ENCODE results near the gene DKKL1.
"Not testable (repeated sequence)": the region's sequence is repeated elsewhere in the genome, so short reads cannot be mapped to it uniquely, and the experiment has no call there.

DNA sequence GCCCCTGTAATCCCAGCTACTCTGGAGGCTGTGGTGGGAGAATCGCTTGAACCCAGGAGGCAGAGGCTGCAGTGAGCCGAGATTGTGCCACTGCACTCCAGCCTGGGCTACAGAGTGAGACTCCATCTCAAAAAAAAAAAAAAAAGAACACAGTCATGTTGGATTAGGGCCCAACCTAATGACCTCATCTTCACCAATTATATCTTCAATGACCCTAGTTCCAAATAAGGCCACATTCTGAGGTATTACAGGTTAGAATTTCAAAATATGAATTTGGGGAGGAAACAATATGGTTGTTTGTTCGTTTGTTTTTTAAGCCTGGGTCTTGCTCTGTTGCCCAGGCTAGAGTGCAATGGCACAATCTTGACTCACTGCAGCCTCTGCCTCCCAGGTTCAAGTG lies 9.5 kb downstream of the DKKL1 start:
- TF ChIP-seq, protein P1, sequence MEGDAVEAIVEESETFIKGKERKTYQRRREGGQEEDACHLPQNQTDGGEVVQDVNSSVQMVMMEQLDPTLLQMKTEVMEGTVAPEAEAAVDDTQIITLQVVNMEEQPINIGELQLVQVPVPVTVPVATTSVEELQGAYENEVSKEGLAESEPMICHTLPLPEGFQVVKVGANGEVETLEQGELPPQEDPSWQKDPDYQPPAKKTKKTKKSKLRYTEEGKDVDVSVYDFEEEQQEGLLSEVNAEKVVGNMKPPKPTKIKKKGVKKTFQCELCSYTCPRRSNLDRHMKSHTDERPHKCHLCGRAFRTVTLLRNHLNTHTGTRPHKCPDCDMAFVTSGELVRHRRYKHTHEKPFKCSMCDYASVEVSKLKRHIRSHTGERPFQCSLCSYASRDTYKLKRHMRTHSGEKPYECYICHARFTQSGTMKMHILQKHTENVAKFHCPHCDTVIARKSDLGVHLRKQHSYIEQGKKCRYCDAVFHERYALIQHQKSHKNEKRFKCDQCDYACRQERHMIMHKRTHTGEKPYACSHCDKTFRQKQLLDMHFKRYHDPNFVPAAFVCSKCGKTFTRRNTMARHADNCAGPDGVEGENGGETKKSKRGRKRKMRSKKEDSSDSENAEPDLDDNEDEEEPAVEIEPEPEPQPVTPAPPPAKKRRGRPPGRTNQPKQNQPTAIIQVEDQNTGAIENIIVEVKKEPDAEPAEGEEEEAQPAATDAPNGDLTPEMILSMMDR (IDR thresholded peaks at IDR 0.05): not testable (repeated sequence)
- not testable (repeated sequence) for TF ChIP-seq ELF4 (CRISPR knock-in tag; IDR thresholded peaks at IDR 0.05; ENCODE audit: low read depth); RELA (CRISPR knock-in tag; IDR thresholded peaks at IDR 0.05; ENCODE audit: borderline replicate concordance); IRF2 (CRISPR knock-in tag; IDR thresholded peaks at IDR 0.05; ENCODE audit: borderline replicate concordance, low read depth); NR3C1 (CRISPR knock-in tag; conservative IDR thresholded peaks at IDR 0.05; ENCODE audit: low read depth); ATF1 (CRISPR knock-in tag; IDR thresholded peaks at IDR 0.05)
- TF ChIP-seq, protein P2, sequence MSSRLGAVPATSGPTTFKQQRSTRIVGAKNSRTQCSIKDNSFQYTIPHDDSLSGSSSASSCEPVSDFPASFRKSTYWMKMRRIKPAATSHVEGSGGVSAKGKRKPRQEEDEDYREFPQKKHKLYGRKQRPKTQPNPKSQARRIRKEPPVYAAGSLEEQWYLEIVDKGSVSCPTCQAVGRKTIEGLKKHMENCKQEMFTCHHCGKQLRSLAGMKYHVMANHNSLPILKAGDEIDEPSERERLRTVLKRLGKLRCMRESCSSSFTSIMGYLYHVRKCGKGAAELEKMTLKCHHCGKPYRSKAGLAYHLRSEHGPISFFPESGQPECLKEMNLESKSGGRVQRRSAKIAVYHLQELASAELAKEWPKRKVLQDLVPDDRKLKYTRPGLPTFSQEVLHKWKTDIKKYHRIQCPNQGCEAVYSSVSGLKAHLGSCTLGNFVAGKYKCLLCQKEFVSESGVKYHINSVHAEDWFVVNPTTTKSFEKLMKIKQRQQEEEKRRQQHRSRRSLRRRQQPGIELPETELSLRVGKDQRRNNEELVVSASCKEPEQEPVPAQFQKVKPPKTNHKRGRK (CRISPR knock-in tag; IDR thresholded peaks at IDR 0.05; ENCODE audit: borderline replicate concordance): not testable (repeated sequence)
- TF ChIP-seq, protein P3, sequence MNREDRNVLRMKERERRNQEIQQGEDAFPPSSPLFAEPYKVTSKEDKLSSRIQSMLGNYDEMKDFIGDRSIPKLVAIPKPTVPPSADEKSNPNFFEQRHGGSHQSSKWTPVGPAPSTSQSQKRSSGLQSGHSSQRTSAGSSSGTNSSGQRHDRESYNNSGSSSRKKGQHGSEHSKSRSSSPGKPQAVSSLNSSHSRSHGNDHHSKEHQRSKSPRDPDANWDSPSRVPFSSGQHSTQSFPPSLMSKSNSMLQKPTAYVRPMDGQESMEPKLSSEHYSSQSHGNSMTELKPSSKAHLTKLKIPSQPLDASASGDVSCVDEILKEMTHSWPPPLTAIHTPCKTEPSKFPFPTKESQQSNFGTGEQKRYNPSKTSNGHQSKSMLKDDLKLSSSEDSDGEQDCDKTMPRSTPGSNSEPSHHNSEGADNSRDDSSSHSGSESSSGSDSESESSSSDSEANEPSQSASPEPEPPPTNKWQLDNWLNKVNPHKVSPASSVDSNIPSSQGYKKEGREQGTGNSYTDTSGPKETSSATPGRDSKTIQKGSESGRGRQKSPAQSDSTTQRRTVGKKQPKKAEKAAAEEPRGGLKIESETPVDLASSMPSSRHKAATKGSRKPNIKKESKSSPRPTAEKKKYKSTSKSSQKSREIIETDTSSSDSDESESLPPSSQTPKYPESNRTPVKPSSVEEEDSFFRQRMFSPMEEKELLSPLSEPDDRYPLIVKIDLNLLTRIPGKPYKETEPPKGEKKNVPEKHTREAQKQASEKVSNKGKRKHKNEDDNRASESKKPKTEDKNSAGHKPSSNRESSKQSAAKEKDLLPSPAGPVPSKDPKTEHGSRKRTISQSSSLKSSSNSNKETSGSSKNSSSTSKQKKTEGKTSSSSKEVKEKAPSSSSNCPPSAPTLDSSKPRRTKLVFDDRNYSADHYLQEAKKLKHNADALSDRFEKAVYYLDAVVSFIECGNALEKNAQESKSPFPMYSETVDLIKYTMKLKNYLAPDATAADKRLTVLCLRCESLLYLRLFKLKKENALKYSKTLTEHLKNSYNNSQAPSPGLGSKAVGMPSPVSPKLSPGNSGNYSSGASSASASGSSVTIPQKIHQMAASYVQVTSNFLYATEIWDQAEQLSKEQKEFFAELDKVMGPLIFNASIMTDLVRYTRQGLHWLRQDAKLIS (CRISPR knock-in tag; IDR thresholded peaks at IDR 0.05; ENCODE audit: borderline replicate concordance): not testable (repeated sequence)
